ENCODE results near the gene TUBGCP3. TPM values are rescaled to one million over a fixed set of nuclear protein-coding genes. Genes with fewer than 3 reads are reported as not detected.

The TUBGCP3 gene
- total and polyA plus RNA-seq, 2 experiments from 2014 or later: 12.5 to 12.9 TPM

- peaks cover 3% of the 10 kb centered on the region for H3K27me3 ChIP-seq
- H3K36me3 ChIP-seq: no peaks in the 10 kb centered on the region
- H3K27ac ChIP-seq: peak overlapping the region; percentile 92
- peak overlapping the region; percentile 56 for H3K4me3 ChIP-seq
- H3K9me3 ChIP-seq (ENCODE audit: low read depth): no peaks in the 10 kb centered on the region
- DNase-seq (ENCODE audit: low read depth in 1 of 2, low spot score in 1 of 2): peak; percentile 84 to 90
- peaks cover 2% of the 10 kb centered on the region for H3K4me1 ChIP-seq (ENCODE audit: low read depth)
- peak; percentile 28 for TF ChIP-seq CTCF (IDR thresholded peaks at IDR 0.05; ENCODE audit: low read depth, low read length)
These were observed 665 bp downstream of the TUBGCP3 start for GRCh38 chr13:112587212-112587763.

- Histone ChIP-seq H3K4me1 (ENCODE audit: low read depth) (peaks cover 4% of the 10 kb centered on the region), H3K9me3 (ENCODE audit: low read depth) (no peaks in the 10 kb centered on the region), H3K27ac (no peak overlapping the region), H3K36me3 (no peaks in the 10 kb centered on the region), H3K4me3 (no peak overlapping the region), H3K27me3 (peaks cover 3% of the 10 kb centered on the region)
- DNase-seq (ENCODE audit: low read depth in 1 of 2, low spot score in 1 of 2): no peak
- TF ChIP-seq CTCF (IDR thresholded peaks at IDR 0.05; ENCODE audit: low read depth, low read length): no peak
These were observed 1.5 kb downstream of the TUBGCP3 start for GRCh38 chr13:112586334-112586960.

- Histone ChIP-seq H3K36me3 (no peaks in the 10 kb centered on the region), H3K9me3 (ENCODE audit: low read depth) (no peaks in the 10 kb centered on the region), H3K4me3 (no peak overlapping the region), H3K4me1 (ENCODE audit: low read depth) (peaks cover 4% of the 10 kb centered on the region), H3K27me3 (no peaks in the 10 kb centered on the region), H3K27ac (no peak overlapping the region)
- no peak for DNase-seq (ENCODE audit: low read depth in 1 of 2, low spot score in 1 of 2)
- TF ChIP-seq CTCF (IDR thresholded peaks at IDR 0.05; ENCODE audit: low read depth, low read length): no peak
These were observed 4.2 kb downstream of the TUBGCP3 start for GRCh38 chr13:112583592-112584277.

- TF ChIP-seq CTCF (IDR thresholded peaks at IDR 0.05; ENCODE audit: low read depth, low read length): no peak
- H3K4me1 ChIP-seq (ENCODE audit: low read depth): peaks cover 4% of the 10 kb centered on the region
- no peaks in the 10 kb centered on the region for H3K36me3 ChIP-seq
- H3K27ac ChIP-seq: no peak overlapping the region
- H3K4me3 ChIP-seq: no peak overlapping the region
- H3K9me3 ChIP-seq (ENCODE audit: low read depth): no peaks in the 10 kb centered on the region
- no peak for DNase-seq (ENCODE audit: low read depth in 1 of 2, low spot score in 1 of 2)
- H3K27me3 ChIP-seq: no peaks in the 10 kb centered on the region
These were observed 5.7 kb downstream of the TUBGCP3 start for GRCh38 chr13:112582263-112582662.

- TF ChIP-seq CTCF (IDR thresholded peaks at IDR 0.05; ENCODE audit: low read depth, low read length): no peak
- H3K27me3 ChIP-seq: no peaks in the 10 kb centered on the region
- H3K9me3 ChIP-seq (ENCODE audit: low read depth): no peaks in the 10 kb centered on the region
- peaks cover 4% of the 10 kb centered on the region for H3K4me1 ChIP-seq (ENCODE audit: low read depth)
- H3K4me3 ChIP-seq: no peak overlapping the region
- no peak for DNase-seq (ENCODE audit: low read depth in 1 of 2, low spot score in 1 of 2)
- H3K27ac ChIP-seq: no peak overlapping the region
- H3K36me3 ChIP-seq: no peaks in the 10 kb centered on the region
These were observed 7.0 kb downstream of the TUBGCP3 start for GRCh38 chr13:112580912-112581311.

All from cardiac muscle cell (in vitro differentiated cells and primary cell).